ENCODE results near the gene ITGA7. TPM values are rescaled to one million over a fixed set of nuclear protein-coding genes. Genes with fewer than 3 reads are reported as not detected.
A peak's percentile ranks its signal among the peaks of the same experiment; 100 is the strongest.

Gene ITGA7
- total RNA-seq, 1 donor from 2014 or later, result 25.1 TPM

GRCh38 chr12:55742719-55743405, 35.2 kb upstream of the ITGA7 start, which contains the start of gene GDF11:
Gene GDF11, plus strand, starts transcription at chr12:55743122. Its CDS starts 195 bp downstream, at chr12:55743317.
- Mint-ChIP-seq H3K9me3 (ENCODE audit: low read depth) (no peaks in the 10 kb centered on the region), H3K4me1 (ENCODE audit: low read depth) (peaks cover 45% of the 10 kb centered on the region), H3K36me3 (ENCODE audit: insufficient read depth) (peaks cover 4% of the 10 kb centered on the region), H3K27ac (peak within 1 kb of the TSS; percentile 96), H3K27me3 (peaks cover 4% of the 10 kb centered on the region), H3K4me3 (ENCODE audit: low read depth) (peak within 1 kb of the TSS; percentile 95)
- DNase-seq (ENCODE audit: low spot score, unreplicated experiment), result peak; percentile 55
- TF ChIP-seq CTCF (IDR thresholded peaks at IDR 0.05; ENCODE audit: unreplicated experiment), result no peak

DNA sequence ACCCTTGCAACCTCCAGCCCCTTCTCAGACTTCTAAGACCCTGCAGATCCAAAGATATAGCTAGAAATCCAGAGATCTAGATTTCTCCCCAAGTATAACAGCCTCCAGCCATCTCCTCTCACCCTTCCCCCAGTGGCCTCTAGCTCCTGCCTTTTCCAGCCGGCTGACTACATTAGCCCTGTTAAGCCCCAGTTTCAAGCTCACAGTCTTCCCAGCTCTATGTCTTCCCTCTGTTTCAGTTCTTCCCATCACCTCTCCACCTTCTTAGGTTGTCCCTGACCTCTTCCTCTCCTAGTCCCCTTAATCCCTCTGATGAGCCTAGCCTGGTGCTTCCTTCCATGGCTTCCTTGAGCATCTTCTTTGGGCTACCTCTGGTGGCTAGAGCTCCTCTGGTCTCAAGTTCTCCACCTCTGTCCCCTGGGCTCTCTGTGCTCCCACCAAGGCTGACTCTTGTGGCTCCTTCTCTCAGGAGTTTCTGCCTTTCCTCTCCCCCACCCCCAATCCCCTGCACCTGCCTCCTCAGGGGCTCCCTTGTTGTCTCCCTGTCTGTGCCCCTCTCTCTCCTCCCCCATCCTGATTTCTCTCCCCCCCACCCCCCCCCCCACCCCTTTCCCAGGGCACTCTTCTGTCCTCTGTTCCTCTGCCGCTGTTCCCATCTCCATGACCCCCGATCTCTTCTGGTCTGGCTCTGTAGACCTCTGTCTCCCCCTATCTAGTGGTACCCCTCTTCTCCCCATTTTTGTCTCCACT, 34.4 kb upstream of the ITGA7 start:
- Mint-ChIP-seq H3K36me3 (ENCODE audit: insufficient read depth) (no peaks in the 10 kb centered on the region), H3K4me3 (ENCODE audit: low read depth) (peak overlapping the region; percentile 85), H3K27me3 (peaks cover 4% of the 10 kb centered on the region), H3K4me1 (ENCODE audit: low read depth) (peaks cover 44% of the 10 kb centered on the region), H3K9me3 (ENCODE audit: low read depth) (no peaks in the 10 kb centered on the region), H3K27ac (peak overlapping the region; percentile 96)
- TF ChIP-seq CTCF (IDR thresholded peaks at IDR 0.05; ENCODE audit: unreplicated experiment), result no peak
- DNase-seq (ENCODE audit: low spot score, unreplicated experiment), result no peak

GRCh38 chr12:55739025-55739378, 31.3 kb upstream of the ITGA7 start:
- peak overlapping the region; percentile 78 for H3K4me3 Mint-ChIP-seq (ENCODE audit: low read depth)
- no peaks in the 10 kb centered on the region for H3K36me3 Mint-ChIP-seq (ENCODE audit: insufficient read depth)
- H3K27ac Mint-ChIP-seq, result no peak overlapping the region

DNA sequence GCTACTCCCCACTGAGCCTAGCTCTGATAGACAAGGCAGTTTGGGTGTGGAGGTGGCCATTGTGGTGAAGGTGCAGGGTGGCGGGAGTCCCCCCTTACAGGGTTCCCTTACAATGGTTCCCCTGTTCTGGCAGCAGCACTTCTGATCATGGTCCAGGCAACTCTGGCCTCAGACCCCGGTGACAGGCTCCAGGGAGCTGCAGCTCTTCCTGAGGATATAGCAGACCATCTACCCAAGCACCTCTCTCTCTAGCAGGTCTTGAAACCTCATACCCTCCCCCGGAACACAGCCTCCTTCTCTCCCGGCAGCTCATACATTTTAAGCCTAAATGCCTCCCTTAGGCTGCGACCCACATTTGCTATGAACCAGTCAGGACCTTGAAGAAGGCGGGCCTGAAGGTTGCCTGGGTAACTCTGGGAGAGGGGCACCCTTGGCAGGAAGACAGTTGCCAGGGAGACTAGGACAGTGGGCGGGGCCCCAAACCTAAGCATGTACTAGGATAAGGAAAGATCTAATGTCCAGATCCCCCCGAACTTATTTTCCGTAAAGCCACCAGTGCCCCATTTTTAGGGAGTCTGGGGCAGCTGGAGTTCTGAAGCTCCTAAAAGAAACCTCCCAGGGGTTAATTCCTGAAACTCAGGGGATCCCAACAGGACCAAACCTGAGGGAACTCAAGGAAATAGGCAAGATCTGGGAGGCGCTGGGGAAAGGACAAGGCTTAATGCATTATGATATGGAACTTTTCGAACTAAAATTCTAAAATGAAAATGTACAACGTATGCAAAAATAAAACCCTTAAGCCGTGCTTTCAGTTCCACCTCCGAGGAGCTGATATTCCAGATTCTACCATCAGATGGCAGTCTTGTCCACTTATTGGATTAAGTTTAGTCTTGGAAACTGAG, 30.7 kb upstream of the ITGA7 start:
- DNase-seq (ENCODE audit: low spot score, unreplicated experiment), result peak; percentile 58
- H3K27me3 Mint-ChIP-seq, result peaks cover 4% of the 10 kb centered on the region
- H3K4me3 Mint-ChIP-seq (ENCODE audit: low read depth), result peak overlapping the region; percentile 78
- H3K9me3 Mint-ChIP-seq (ENCODE audit: low read depth), result no peaks in the 10 kb centered on the region
- peak; percentile 90 for TF ChIP-seq CTCF (IDR thresholded peaks at IDR 0.05; ENCODE audit: unreplicated experiment)
- H3K4me1 Mint-ChIP-seq (ENCODE audit: low read depth), result peaks cover 24% of the 10 kb centered on the region
- no peaks in the 10 kb centered on the region for H3K36me3 Mint-ChIP-seq (ENCODE audit: insufficient read depth)
- peak overlapping the region; percentile 95 for H3K27ac Mint-ChIP-seq

More at GRCh38 chr12:55739025-55739378, 31.3 kb upstream of the ITGA7 start:
- Mint-ChIP-seq H3K9me3 (ENCODE audit: low read depth) (no peaks in the 10 kb centered on the region), H3K27me3 (peaks cover 4% of the 10 kb centered on the region), H3K4me1 (ENCODE audit: low read depth) (peaks cover 24% of the 10 kb centered on the region)
- TF ChIP-seq CTCF (IDR thresholded peaks at IDR 0.05; ENCODE audit: unreplicated experiment), result no peak
- no peak for DNase-seq (ENCODE audit: low spot score, unreplicated experiment)

Measured in progenitor cell of endocrine pancreas (in vitro differentiated cells).